PC-3 (cell line): ENCODE results near the gene PTEN.

ENCODE experiments used
- EZH2 ChIP-seq: fragments of 300-600 bp; sonication (generic); IDR thresholded peaks from one replicate; pipeline ENCODE4 v1.6.1; 2017; ENCODE audit warnings: antibody characterized with exemption, mild to moderate bottlenecking, low read length; ENCODE audit not compliant: unreplicated experiment
- EZH2phosphoT487 ChIP-seq: fragments of 300-600 bp; sonication (generic); IDR thresholded peaks from 2 replicates; pipeline ENCODE4 v1.6.1; 2018; ENCODE audit warnings: mild to moderate bottlenecking, antibody characterized with exemption, low read length, borderline replicate concordance
- TF ChIP-seq, protein P1 (sequence below): fragments of 300-600 bp; sonication (generic); conservative IDR thresholded peaks from 2 replicates; pipeline ENCODE4 v1.5.1; 2017; ENCODE audit warnings: antibody characterized with exemption, low read depth, mild to moderate bottlenecking, low read length

DNA sequence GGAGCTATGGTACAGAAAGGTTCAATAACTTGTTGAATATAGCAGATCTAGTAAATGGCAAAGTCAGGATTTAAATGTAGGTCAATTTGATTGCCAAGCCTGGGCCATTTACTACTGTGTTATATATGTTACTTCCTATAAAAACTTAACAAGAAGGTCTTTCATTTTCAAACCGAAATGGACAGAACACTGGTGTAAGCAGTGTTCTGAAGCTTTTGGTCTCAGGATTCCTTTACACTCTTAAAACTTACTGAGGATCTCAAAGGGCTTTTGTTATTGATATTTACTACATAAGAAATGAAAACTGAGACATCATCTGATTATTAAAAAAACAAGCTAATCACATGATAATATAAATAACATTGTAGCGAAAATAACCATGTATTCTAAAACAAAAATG, 114.7 kb downstream of the PTEN start:
- TF ChIP-seq, protein P1, sequence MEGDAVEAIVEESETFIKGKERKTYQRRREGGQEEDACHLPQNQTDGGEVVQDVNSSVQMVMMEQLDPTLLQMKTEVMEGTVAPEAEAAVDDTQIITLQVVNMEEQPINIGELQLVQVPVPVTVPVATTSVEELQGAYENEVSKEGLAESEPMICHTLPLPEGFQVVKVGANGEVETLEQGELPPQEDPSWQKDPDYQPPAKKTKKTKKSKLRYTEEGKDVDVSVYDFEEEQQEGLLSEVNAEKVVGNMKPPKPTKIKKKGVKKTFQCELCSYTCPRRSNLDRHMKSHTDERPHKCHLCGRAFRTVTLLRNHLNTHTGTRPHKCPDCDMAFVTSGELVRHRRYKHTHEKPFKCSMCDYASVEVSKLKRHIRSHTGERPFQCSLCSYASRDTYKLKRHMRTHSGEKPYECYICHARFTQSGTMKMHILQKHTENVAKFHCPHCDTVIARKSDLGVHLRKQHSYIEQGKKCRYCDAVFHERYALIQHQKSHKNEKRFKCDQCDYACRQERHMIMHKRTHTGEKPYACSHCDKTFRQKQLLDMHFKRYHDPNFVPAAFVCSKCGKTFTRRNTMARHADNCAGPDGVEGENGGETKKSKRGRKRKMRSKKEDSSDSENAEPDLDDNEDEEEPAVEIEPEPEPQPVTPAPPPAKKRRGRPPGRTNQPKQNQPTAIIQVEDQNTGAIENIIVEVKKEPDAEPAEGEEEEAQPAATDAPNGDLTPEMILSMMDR = no peak
- TF ChIP-seq EZH2phosphoT487 (no peak), EZH2 (no peak)
